ENCODE data around the gene RCAN1. TPM values are rescaled to one million over a fixed set of nuclear protein-coding genes. Genes with fewer than 3 reads are reported as not detected.

RCAN1 gene
- polyA plus RNA-seq, 1 donor (not counting 4 experiments of a cell fraction or from before 2014, with no cell fraction given) = 21.3 TPM

DNA sequence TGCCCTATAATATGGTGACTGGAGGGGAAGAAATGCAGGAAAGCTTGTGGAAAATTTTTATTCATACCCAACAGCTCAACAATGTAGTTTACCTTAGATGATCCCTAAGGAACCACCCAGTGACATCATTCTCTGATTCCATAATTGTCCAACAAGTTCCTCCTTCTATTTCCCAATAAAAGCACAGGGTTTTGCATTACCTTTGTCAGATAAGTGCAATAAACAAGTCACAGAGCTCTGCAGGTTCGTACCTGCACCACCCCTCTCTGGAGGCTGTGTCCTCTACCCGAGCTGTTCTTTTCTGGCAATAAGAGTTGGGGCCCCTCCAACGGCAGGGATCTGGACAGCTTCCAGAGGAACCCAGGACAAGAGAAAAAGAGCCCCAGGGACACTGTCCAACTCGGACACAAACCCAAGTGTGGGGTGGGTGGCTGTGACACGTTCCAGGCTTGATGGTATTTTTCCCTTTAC, 38.8 kb downstream of the RCAN1 start:
- Histone ChIP-seq H3K27me3 (ENCODE audit: control insufficient read depth, extremely low read depth, insufficient read depth, low read length) (no peaks in the 10 kb centered on the region), H3K4me2 (ENCODE audit: control insufficient read depth, extremely low read depth, insufficient read depth, low read depth, low read length) (no peak overlapping the region), H3K4me1 (ENCODE audit: control insufficient read depth, extremely low read depth, insufficient read depth, low read length) (peaks cover 20% of the 10 kb centered on the region), H4K20me1 (ENCODE audit: control insufficient read depth, extremely low read depth, insufficient read depth, low read length) (no peaks in the 10 kb centered on the region), H3K79me2 (ENCODE audit: control insufficient read depth, insufficient read depth, low read length) (no peaks in the 10 kb centered on the region), H3K4me3 (ENCODE audit: control insufficient read depth in 2 of 3, extremely low read depth in 1 of 3, insufficient read depth in 2 of 3, low read depth in 1 of 3, low read length in 3 of 3) (no peak overlapping the region), H3K36me3 (ENCODE audit: control insufficient read depth in 2 of 2, extremely low read depth in 1 of 2, insufficient read depth in 2 of 2, low read length in 2 of 2) (no peaks in the 10 kb centered on the region), H3K9me3 (ENCODE audit: control insufficient read depth, low read depth, low read length) (no peaks in the 10 kb centered on the region), H3K9ac (ENCODE audit: control insufficient read depth, extremely low read depth, insufficient read depth, low read length) (no peak overlapping the region), H2AFZ (ENCODE audit: control insufficient read depth, low read length) (no peak overlapping the region), H3K9me1 (ENCODE audit: control insufficient read depth, extremely low read depth, insufficient read depth, low read length) (no peaks in the 10 kb centered on the region), H3K27ac (ENCODE audit: control insufficient read depth, insufficient read depth, low read length) (no peak overlapping the region)
- no peak for TF ChIP-seq EZH2 (IDR thresholded peaks at IDR 0.05; ENCODE audit: low read length)
- TF ChIP-seq, protein P1, sequence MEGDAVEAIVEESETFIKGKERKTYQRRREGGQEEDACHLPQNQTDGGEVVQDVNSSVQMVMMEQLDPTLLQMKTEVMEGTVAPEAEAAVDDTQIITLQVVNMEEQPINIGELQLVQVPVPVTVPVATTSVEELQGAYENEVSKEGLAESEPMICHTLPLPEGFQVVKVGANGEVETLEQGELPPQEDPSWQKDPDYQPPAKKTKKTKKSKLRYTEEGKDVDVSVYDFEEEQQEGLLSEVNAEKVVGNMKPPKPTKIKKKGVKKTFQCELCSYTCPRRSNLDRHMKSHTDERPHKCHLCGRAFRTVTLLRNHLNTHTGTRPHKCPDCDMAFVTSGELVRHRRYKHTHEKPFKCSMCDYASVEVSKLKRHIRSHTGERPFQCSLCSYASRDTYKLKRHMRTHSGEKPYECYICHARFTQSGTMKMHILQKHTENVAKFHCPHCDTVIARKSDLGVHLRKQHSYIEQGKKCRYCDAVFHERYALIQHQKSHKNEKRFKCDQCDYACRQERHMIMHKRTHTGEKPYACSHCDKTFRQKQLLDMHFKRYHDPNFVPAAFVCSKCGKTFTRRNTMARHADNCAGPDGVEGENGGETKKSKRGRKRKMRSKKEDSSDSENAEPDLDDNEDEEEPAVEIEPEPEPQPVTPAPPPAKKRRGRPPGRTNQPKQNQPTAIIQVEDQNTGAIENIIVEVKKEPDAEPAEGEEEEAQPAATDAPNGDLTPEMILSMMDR (optimal IDR thresholded peaks at IDR 0.05 in 1 of 3, IDR thresholded peaks at IDR 0.05 in 1 of 3, conservative IDR thresholded peaks at IDR 0.05 in 1 of 3; ENCODE audit: extremely low read depth in 1 of 3, insufficient read depth in 2 of 3, low read length in 3 of 3) = no peak
- dilution Hi-C loops (cut with MboI; ENCODE audit: extremely low pct_ligation_motif_present, low sequenced_read_pairs) = no loop called here
- FAIRE-seq = no peak
- DNase-seq (ENCODE audit: low read depth, low spot score) = no peak

- DNase-seq (ENCODE audit: low read depth, low spot score) (no peak), FAIRE-seq (no peak)
- H3K4me2 ChIP-seq (ENCODE audit: control insufficient read depth, extremely low read depth, insufficient read depth, low read depth, low read length) = no peak overlapping the region
- no peaks in the 10 kb centered on the region for H3K27me3 ChIP-seq (ENCODE audit: control insufficient read depth, extremely low read depth, insufficient read depth, low read length)
- H3K27ac ChIP-seq (ENCODE audit: control insufficient read depth, insufficient read depth, low read length) = no peak overlapping the region
- TF ChIP-seq, protein P1 (optimal IDR thresholded peaks at IDR 0.05 in 1 of 3, IDR thresholded peaks at IDR 0.05 in 1 of 3, conservative IDR thresholded peaks at IDR 0.05 in 1 of 3; ENCODE audit: extremely low read depth in 1 of 3, insufficient read depth in 2 of 3, low read length in 3 of 3) = no peak
- TF ChIP-seq EZH2 (IDR thresholded peaks at IDR 0.05; ENCODE audit: low read length) = no peak
- H3K4me1 ChIP-seq (ENCODE audit: control insufficient read depth, extremely low read depth, insufficient read depth, low read length) = peaks cover 11% of the 10 kb centered on the region
- dilution Hi-C loops (cut with MboI; ENCODE audit: extremely low pct_ligation_motif_present, low sequenced_read_pairs) = no loop called here
- H3K36me3 ChIP-seq (ENCODE audit: control insufficient read depth in 2 of 2, extremely low read depth in 1 of 2, insufficient read depth in 2 of 2, low read length in 2 of 2) = no peaks in the 10 kb centered on the region
- no peaks in the 10 kb centered on the region for H4K20me1 ChIP-seq (ENCODE audit: control insufficient read depth, extremely low read depth, insufficient read depth, low read length)
- H3K4me3 ChIP-seq (ENCODE audit: control insufficient read depth in 2 of 3, extremely low read depth in 1 of 3, insufficient read depth in 2 of 3, low read depth in 1 of 3, low read length in 3 of 3) = no peak overlapping the region
- H3K9me1 ChIP-seq (ENCODE audit: control insufficient read depth, extremely low read depth, insufficient read depth, low read length) = no peaks in the 10 kb centered on the region
- H2AFZ ChIP-seq (ENCODE audit: control insufficient read depth, low read length) = no peak overlapping the region
- no peak overlapping the region for H3K9ac ChIP-seq (ENCODE audit: control insufficient read depth, extremely low read depth, insufficient read depth, low read length)
- no peaks in the 10 kb centered on the region for H3K9me3 ChIP-seq (ENCODE audit: control insufficient read depth, low read depth, low read length)
- H3K79me2 ChIP-seq (ENCODE audit: control insufficient read depth, insufficient read depth, low read length) = no peaks in the 10 kb centered on the region
Measured at GRCh38 chr21:34574601-34575529, 40.0 kb downstream of the RCAN1 start.
